ENCODE results near the gene PTTG1IP. TPM values are rescaled to one million over a fixed set of nuclear protein-coding genes. Genes with fewer than 3 reads are reported as not detected.

Gene PTTG1IP
- total and polyA plus RNA-seq, 2 experiments from 2014 or later: 676 to 814 TPM

DNA sequence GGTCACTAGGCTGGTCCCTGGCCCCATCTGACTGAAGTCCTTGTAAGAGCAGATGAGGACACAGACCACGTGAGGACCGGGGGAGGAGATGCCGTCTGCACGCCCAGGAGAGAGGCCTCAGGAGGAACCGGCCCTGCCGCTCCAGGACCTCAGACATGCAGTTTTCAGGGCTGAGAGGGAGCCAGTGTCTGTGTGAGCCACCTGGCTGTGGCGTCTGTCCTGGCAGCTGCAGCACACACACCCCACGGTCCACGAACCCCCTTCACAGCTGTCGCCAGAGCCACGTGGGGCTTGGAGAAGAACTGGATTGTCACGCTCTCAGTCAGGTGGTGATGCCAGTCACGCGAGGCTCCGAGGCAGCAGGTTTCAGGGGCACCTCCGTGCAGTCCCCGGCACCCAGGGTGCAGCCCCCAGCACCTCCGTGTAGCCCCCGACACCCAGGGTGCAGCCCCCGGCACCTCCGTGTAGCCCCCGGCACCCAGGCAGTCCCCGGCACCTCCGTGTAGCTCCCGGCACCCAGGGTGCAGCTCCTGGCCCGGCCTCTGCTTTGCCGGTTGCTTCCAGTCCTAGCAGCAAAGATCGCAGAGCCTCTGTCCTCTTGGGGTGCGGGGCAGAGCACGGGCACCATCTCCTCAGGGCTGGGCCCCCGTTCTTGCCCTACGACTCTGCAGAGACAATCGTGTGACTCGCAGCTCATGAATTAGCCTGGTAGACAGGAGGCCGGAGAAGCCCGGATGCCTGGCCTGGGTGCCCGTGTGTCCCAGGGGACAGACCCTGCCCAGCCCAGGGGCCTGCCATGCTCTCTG is 36.6 kb downstream of the PTTG1IP start:
- no peaks in the 10 kb centered on the region for H3K79me2 ChIP-seq (ENCODE audit: insufficient read depth)
- H3K9me2 ChIP-seq (ENCODE audit: insufficient read depth): no peaks in the 10 kb centered on the region
- H2AFZ ChIP-seq: peak overlapping the region; percentile 49
- H3K36me3 ChIP-seq (ENCODE audit: low read depth): no peaks in the 10 kb centered on the region
- H3K27me3 ChIP-seq (replicated peaks; ENCODE audit: insufficient read depth): 0 out of 2 replicates have a peak, but pooled peaks cover 4% of the 10 kb centered on the region
- in situ Hi-C loops (cut with MboI): no loop called here
- H3K9me3 ChIP-seq (ENCODE audit: low read depth): no peaks in the 10 kb centered on the region
- TF ChIP-seq EZH2 (IDR thresholded peaks at IDR 0.05; ENCODE audit: insufficient read depth, poor library complexity, severe bottlenecking) (no peak), EZH2phosphoT487 (IDR thresholded peaks at IDR 0.05; ENCODE audit: insufficient read depth, low read depth) (no peak)
- no peaks in the 10 kb centered on the region for H4K20me1 ChIP-seq (ENCODE audit: insufficient read depth)
- no peak overlapping the region for H3K9ac ChIP-seq
- peak; percentile 77 for DNase-seq
- H3K4me3 ChIP-seq: no peak overlapping the region
- no peaks in the 10 kb centered on the region for H3F3A ChIP-seq (ENCODE audit: insufficient read depth)
- H3K4me2 ChIP-seq (ENCODE audit: unreplicated experiment): peak overlapping the region; percentile 7
- H3K27ac ChIP-seq: no peak overlapping the region
- WGBS, 2 experiments (ENCODE audit: low coverage in 1 of 2, low lambda C conversion rate in 2 of 2, missing lambda C conversion rate in 2 of 2): 35 to 39% methylated on average over 31 to 32 of the region's 37 CpGs
- H3K4me1 ChIP-seq (ENCODE audit: insufficient read depth): peaks cover 8% of the 10 kb centered on the region; the same call in 1 of the 2 replicates

DNA sequence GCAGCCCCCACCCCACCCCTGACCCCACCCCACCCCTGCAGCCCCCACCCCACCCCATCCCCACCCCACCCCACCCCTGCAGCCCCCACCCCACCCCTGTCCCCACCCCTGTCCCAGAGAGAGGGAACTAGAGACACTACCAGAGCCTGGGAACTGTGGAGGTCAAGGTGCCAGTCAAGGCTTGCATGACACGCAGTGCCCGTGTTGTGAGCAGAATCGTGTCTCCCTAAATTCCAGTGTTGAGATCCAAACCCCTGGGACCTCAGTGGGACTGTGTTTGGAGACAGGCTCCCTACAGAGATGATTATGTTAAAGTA is 37.2 kb downstream of the PTTG1IP start:
- Histone ChIP-seq H4K20me1 (ENCODE audit: insufficient read depth) (no peaks in the 10 kb centered on the region), H3K79me2 (ENCODE audit: insufficient read depth) (no peaks in the 10 kb centered on the region), H3K36me3 (ENCODE audit: low read depth) (no peaks in the 10 kb centered on the region), H3K4me2 (ENCODE audit: unreplicated experiment) (no peak overlapping the region), H3K4me1 (ENCODE audit: insufficient read depth) (peaks cover 8% of the 10 kb centered on the region; the same call in 1 of the 2 replicates), H3K27ac (no peak overlapping the region), H3K9me3 (ENCODE audit: low read depth) (no peaks in the 10 kb centered on the region), H3K9me2 (ENCODE audit: insufficient read depth) (no peaks in the 10 kb centered on the region), H3K27me3 (replicated peaks; ENCODE audit: insufficient read depth) (0 out of 2 replicates have a peak, but pooled peaks cover 6% of the 10 kb centered on the region), H2AFZ (peak overlapping the region; percentile 49), H3K9ac (no peak overlapping the region), H3K4me3 (no peak overlapping the region), H3F3A (ENCODE audit: insufficient read depth) (no peaks in the 10 kb centered on the region)
- DNase-seq: no peak
- no peak for TF ChIP-seq EZH2 (IDR thresholded peaks at IDR 0.05; ENCODE audit: insufficient read depth, poor library complexity, severe bottlenecking)
- no peak for TF ChIP-seq EZH2phosphoT487 (IDR thresholded peaks at IDR 0.05; ENCODE audit: insufficient read depth, low read depth)
- 7 to 9% methylated on average over 3 of the region's 3 CpGs for WGBS, 2 experiments (ENCODE audit: low coverage in 1 of 2, low lambda C conversion rate in 2 of 2, missing lambda C conversion rate in 2 of 2)
- in situ Hi-C loops (cut with MboI): no loop called here

DNA sequence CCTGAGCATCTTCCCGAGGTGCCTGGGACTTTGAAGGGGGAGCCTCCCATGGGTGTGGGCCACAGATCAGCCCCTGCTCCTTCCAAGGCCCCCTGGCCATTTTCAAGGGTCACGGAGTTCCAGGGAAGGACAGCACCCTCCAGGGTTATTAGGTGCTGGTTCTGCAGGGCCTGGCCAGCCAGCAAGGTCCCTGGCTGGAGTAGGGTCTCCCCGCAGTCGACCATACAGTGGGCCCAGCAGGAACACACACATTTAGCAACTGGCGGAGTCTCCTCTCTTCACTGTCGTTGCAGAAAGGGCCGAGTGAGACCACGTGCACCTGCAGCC is 37.9 kb downstream of the PTTG1IP start:
- Histone ChIP-seq H2AFZ (no peak overlapping the region), H3K27me3 (replicated peaks; ENCODE audit: insufficient read depth) (0 out of 2 replicates have a peak, but pooled peaks cover 7% of the 10 kb centered on the region), H3K27ac (no peak overlapping the region), H3K4me1 (ENCODE audit: insufficient read depth) (peaks cover 8% of the 10 kb centered on the region; the same call in 1 of the 2 replicates), H3F3A (ENCODE audit: insufficient read depth) (no peaks in the 10 kb centered on the region), H3K9me2 (ENCODE audit: insufficient read depth) (no peaks in the 10 kb centered on the region), H3K4me3 (no peak overlapping the region), H3K4me2 (ENCODE audit: unreplicated experiment) (no peak overlapping the region), H3K9me3 (ENCODE audit: low read depth) (no peaks in the 10 kb centered on the region), H3K79me2 (ENCODE audit: insufficient read depth) (no peaks in the 10 kb centered on the region), H3K9ac (no peak overlapping the region), H3K36me3 (ENCODE audit: low read depth) (no peaks in the 10 kb centered on the region), H4K20me1 (ENCODE audit: insufficient read depth) (no peaks in the 10 kb centered on the region)
- in situ Hi-C loops (cut with MboI): no loop called here
- TF ChIP-seq EZH2 (IDR thresholded peaks at IDR 0.05; ENCODE audit: insufficient read depth, poor library complexity, severe bottlenecking) (no peak), EZH2phosphoT487 (IDR thresholded peaks at IDR 0.05; ENCODE audit: insufficient read depth, low read depth) (no peak)
- no peak for DNase-seq
- 61 to 70% methylated on average over 5 to 6 of the region's 8 CpGs for WGBS, 2 experiments (ENCODE audit: low coverage in 1 of 2, low lambda C conversion rate in 2 of 2, missing lambda C conversion rate in 2 of 2)

DNA sequence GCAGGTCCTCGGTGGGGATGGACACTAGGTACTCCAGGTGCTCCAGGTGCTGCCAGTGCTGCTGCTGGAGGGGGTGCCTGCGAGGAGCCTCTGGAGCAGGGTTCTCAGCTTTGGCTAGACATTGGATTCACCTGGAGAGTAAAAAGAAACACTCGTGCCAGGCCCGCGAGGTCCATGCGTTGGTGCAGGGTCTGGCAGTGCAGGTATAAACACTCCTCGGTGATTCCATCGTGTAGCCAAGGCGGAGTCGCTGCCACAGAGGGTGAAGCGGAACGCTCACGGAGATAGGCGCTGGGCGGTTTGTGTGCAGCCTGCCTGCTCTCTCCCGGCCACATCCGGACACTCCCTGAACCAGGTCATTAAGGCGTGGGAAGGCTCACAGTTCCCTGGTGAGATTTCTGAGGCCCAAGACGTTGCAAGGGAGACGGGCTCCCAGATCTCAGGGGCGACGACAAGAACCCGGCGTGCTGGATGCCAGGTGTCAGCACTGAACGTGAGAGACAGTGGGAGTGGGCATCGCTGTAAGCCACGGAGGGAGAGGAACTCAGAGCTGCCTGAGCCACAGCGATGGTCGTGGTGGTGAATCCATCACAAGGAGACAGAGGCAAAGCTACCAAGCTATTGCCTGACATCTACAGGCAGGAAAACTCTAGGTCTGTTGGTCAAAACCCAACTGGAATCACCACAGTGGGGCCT is 38.4 kb downstream of the PTTG1IP start:
- Histone ChIP-seq H3K27ac (no peak overlapping the region), H2AFZ (no peak overlapping the region), H3K9me3 (ENCODE audit: low read depth) (no peaks in the 10 kb centered on the region), H3K4me2 (ENCODE audit: unreplicated experiment) (no peak overlapping the region), H3K36me3 (ENCODE audit: low read depth) (no peaks in the 10 kb centered on the region), H3K27me3 (replicated peaks; ENCODE audit: insufficient read depth) (0 out of 2 replicates have a peak, but pooled peaks cover 6% of the 10 kb centered on the region), H4K20me1 (ENCODE audit: insufficient read depth) (no peaks in the 10 kb centered on the region), H3F3A (ENCODE audit: insufficient read depth) (no peaks in the 10 kb centered on the region), H3K4me3 (no peak overlapping the region), H3K79me2 (ENCODE audit: insufficient read depth) (no peaks in the 10 kb centered on the region), H3K4me1 (ENCODE audit: insufficient read depth) (peaks cover 8% of the 10 kb centered on the region; the same call in 1 of the 2 replicates), H3K9me2 (ENCODE audit: insufficient read depth) (no peaks in the 10 kb centered on the region), H3K9ac (no peak overlapping the region)
- TF ChIP-seq EZH2phosphoT487 (IDR thresholded peaks at IDR 0.05; ENCODE audit: insufficient read depth, low read depth) (no peak), EZH2 (IDR thresholded peaks at IDR 0.05; ENCODE audit: insufficient read depth, poor library complexity, severe bottlenecking) (no peak)
- 81 to 83% methylated on average over 29 of the region's 29 CpGs for WGBS, 2 experiments (ENCODE audit: low coverage in 1 of 2, low lambda C conversion rate in 2 of 2, missing lambda C conversion rate in 2 of 2)
- DNase-seq: no peak
- in situ Hi-C loops (cut with MboI): no loop called here
